B cell (primary cell): ENCODE results near the gene TMPRSS9.

ENCODE experiments used
- EZH2 ChIP-seq: IDR thresholded peaks from 2 replicates; pipeline ENCODE4 v1.6.1; 2012; ENCODE audit warnings: borderline replicate concordance, low read depth, mild to moderate bottlenecking, moderate library complexity, low read length; ENCODE audit not compliant: insufficient read depth, poor library complexity, severe bottlenecking
- TF ChIP-seq, protein P1 (sequence below): fragments of 200-600 bp; IDR thresholded peaks from one replicate; pipeline ENCODE4 v1.8.0; 2022; ENCODE audit warnings: antibody characterized with exemption, mild to moderate bottlenecking

DNA sequence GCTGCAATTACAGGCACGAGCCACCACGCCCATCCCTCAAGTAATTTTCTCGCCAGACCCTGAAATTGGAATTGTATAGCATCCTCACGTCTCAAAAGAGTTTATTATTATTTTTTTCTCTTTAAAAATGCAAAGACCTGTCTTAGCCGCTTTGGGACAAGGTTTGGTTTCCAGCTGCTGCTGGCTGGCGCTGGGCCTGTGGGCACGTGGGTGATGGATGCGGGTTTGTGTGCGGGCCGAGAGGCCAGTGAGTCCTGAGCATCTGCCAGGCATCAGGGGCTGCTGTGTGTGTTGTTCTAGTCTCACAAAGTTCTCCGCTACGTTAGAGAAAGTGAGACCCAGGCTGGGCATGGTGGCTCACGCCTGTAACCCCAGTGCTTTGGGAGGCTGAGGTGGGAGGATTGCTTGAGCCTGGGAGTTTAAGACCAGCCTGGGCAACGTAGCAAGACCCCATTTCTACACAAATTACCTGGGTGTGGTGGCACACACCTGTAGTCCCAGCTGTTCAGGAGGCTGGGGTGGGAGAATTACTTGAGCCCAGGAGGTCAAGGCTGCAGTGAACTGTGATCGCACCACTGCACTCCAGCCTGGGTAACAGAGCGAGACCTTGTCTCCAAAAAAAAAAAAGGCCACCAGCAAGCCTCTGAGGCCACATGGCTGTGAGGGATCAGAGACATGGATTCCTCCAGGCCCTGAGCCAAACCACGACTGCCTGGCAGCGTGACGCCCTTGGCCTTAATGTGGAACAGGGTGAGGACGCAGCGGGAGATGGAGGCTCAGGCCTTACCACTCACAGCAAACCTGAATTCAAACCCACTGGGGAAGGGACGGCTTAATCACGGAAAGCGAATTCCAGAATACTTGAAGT, 4.7 kb upstream of the TMPRSS9 start:
- TF ChIP-seq, protein P1, sequence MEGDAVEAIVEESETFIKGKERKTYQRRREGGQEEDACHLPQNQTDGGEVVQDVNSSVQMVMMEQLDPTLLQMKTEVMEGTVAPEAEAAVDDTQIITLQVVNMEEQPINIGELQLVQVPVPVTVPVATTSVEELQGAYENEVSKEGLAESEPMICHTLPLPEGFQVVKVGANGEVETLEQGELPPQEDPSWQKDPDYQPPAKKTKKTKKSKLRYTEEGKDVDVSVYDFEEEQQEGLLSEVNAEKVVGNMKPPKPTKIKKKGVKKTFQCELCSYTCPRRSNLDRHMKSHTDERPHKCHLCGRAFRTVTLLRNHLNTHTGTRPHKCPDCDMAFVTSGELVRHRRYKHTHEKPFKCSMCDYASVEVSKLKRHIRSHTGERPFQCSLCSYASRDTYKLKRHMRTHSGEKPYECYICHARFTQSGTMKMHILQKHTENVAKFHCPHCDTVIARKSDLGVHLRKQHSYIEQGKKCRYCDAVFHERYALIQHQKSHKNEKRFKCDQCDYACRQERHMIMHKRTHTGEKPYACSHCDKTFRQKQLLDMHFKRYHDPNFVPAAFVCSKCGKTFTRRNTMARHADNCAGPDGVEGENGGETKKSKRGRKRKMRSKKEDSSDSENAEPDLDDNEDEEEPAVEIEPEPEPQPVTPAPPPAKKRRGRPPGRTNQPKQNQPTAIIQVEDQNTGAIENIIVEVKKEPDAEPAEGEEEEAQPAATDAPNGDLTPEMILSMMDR: no peak
- no peak for TF ChIP-seq EZH2
